ENCODE data around the gene TMEM132A.

Gene TMEM132A

GRCh38 chr11:60924110-60924905 lies at the start of gene TMEM132A:
TSS of gene TMEM132A (plus strand) at chr11:60924460. CDS start at chr11:60924634, 174 bp downstream.
- no peak for DNase-seq

GRCh38 chr11:60875366-60876167 lies 48.7 kb upstream of the TMEM132A start:
- DNase-seq: no peak

- DNase-seq: no peak
These were observed 48.1 kb upstream of the TMEM132A start for GRCh38 chr11:60876168-60876485.

GRCh38 chr11:60878245-60879101 lies 45.8 kb upstream of the TMEM132A start:
- DNase-seq: no peak

GRCh38 chr11:60879104-60879503 lies 45.2 kb upstream of the TMEM132A start:
- DNase-seq: no peak

GRCh38 chr11:60879971-60880588 lies 44.2 kb upstream of the TMEM132A start:
- DNase-seq: no peak

- no peak for DNase-seq
These were observed 43.5 kb upstream of the TMEM132A start for GRCh38 chr11:60880643-60881282.

GRCh38 chr11:60887556-60887955 lies 36.7 kb upstream of the TMEM132A start:
- DNase-seq: peak; percentile 49

GRCh38 chr11:60889869-60890311 lies 34.4 kb upstream of the TMEM132A start:
- DNase-seq: no peak

GRCh38 chr11:60890696-60891095 lies 33.6 kb upstream of the TMEM132A start:
- DNase-seq: no peak

GRCh38 chr11:60891103-60891741 lies 33.0 kb upstream of the TMEM132A start:
- DNase-seq: no peak

- DNase-seq: no peak
These were observed 28.6 kb upstream of the TMEM132A start for GRCh38 chr11:60895687-60896086.

GRCh38 chr11:60897496-60897895 lies 26.8 kb upstream of the TMEM132A start:
- DNase-seq: no peak

- DNase-seq: peak; percentile 40
These were observed 25.0 kb upstream of the TMEM132A start for GRCh38 chr11:60899046-60899936.

- no peak for DNase-seq
These were observed 24.3 kb upstream of the TMEM132A start for GRCh38 chr11:60899977-60900376.

- no peak for DNase-seq
These were observed 23.4 kb upstream of the TMEM132A start for GRCh38 chr11:60900673-60901404.

GRCh38 chr11:60902625-60903024 lies 21.6 kb upstream of the TMEM132A start:
- no peak for DNase-seq

GRCh38 chr11:60905047-60905446 lies 19.2 kb upstream of the TMEM132A start:
- no peak for DNase-seq

GRCh38 chr11:60905551-60906113 lies 18.6 kb upstream of the TMEM132A start:
- no peak for DNase-seq

Measured in GDM1 (cell line).